ENCODE measurements around the gene C1orf74.
"Not testable (repeated sequence)": the region's sequence is repeated elsewhere in the genome, so short reads cannot be mapped to it uniquely, and the experiment has no call there.

The C1orf74 gene

GRCh38 chr1:209805341-209805781 is 21.0 kb upstream of the C1orf74 start:
- DNase-seq = no peak

- no peak for DNase-seq
Observed at GRCh38 chr1:209803568-209803967, 19.2 kb upstream of the C1orf74 start.

- DNase-seq = no peak
Observed at GRCh38 chr1:209802780-209803152, 18.4 kb upstream of the C1orf74 start.

- peak; percentile 26 for DNase-seq
Observed at GRCh38 chr1:209802117-209802779, 17.9 kb upstream of the C1orf74 start.

- no peak for DNase-seq
Observed at GRCh38 chr1:209800984-209801834, 16.9 kb upstream of the C1orf74 start.

GRCh38 chr1:209797978-209798639 is 13.8 kb upstream of the C1orf74 start:
- no peak for DNase-seq

GRCh38 chr1:209793711-209794110 is 9.4 kb upstream of the C1orf74 start:
- not testable (repeated sequence) for DNase-seq

- DNase-seq = no peak
Observed at GRCh38 chr1:209791920-209792319, 7.6 kb upstream of the C1orf74 start.

- no peak for DNase-seq
Observed at GRCh38 chr1:209790286-209791193, 6.2 kb upstream of the C1orf74 start.

GRCh38 chr1:209789245-209789644 is 4.9 kb upstream of the C1orf74 start:
- no peak for DNase-seq

GRCh38 chr1:209787551-209787950 is 3.2 kb upstream of the C1orf74 start:
- no peak for DNase-seq

- DNase-seq = no peak
Observed at GRCh38 chr1:209786146-209786545, 1.8 kb upstream of the C1orf74 start.

GRCh38 chr1:209785592-209785991 is 1.2 kb upstream of the C1orf74 start:
- DNase-seq = no peak

GRCh38 chr1:209783386-209783785 is 973 bp downstream of the C1orf74 start:
- DNase-seq = no peak

- DNase-seq = no peak
Observed at GRCh38 chr1:209780268-209780667, 4.1 kb downstream of the C1orf74 start.

- no peak for DNase-seq
Observed at GRCh38 chr1:209778102-209778501, 6.3 kb downstream of the C1orf74 start.

- no peak for DNase-seq
Observed at GRCh38 chr1:209777587-209777986, 6.8 kb downstream of the C1orf74 start.

- DNase-seq = no peak
Observed at GRCh38 chr1:209775678-209776077, 8.7 kb downstream of the C1orf74 start.

GRCh38 chr1:209774592-209774991 is 9.8 kb downstream of the C1orf74 start:
- DNase-seq = no peak

- no peak for DNase-seq
Observed at GRCh38 chr1:209772126-209772525, 12.2 kb downstream of the C1orf74 start.

GRCh38 chr1:209770636-209771415 is 13.5 kb downstream of the C1orf74 start:
- no peak for DNase-seq

GRCh38 chr1:209769971-209770370 is 14.4 kb downstream of the C1orf74 start:
- no peak for DNase-seq

All from DMS153 (cell line).